Esophagus squamous epithelium (tissue), 4 donors: Measurements from ENCODE around the gene OR4D1.

Experiments
- CTCF ChIP-seq, 6 experiments: fragments of 450-650 bp in 4 of 6; fragments of 200-600 bp in 2 of 6; sonication (generic) in 2 of 6; IDR thresholded peaks; one replicate each; pipeline ENCODE4 v1.5.1; 2016 to 2019; ENCODE audit warnings: antibody characterized with exemption in 6 of 6, mild to moderate bottlenecking in 4 of 6, moderate library complexity in 4 of 6
- POLR2A ChIP-seq, 4 donors: fragments of 450-650 bp; IDR thresholded peaks; one replicate each; pipeline ENCODE4 v1.6.1; 2017; ENCODE audit warnings: antibody characterized with exemption in 4 of 4, mild to moderate bottlenecking in 4 of 4, moderate library complexity in 3 of 4

- TF ChIP-seq CTCF (IDR thresholded peaks at IDR 0.05) (no peak), POLR2A (IDR thresholded peaks at IDR 0.05) (no peak)
Observed at GRCh38 chr17:58195518-58196123, 47.4 kb downstream of the OR4D1 start.
